GM13976 (cell line): ENCODE data around the gene PTPRQ.
A peak's percentile ranks its signal among the peaks of the same experiment; 100 is the strongest.

Source experiments
- DNase-seq: peaks from one replicate; pipeline ENCODE4 v3.0.0; 2012; ENCODE audit warnings: low spot score
- in situ Hi-C: fragments of 300-500 bp; cut with MboI; formaldehyde crosslinking; loops from one replicate; pipeline ENCODE4 v1.12.0; 2022; ENCODE audit warnings: low sequenced_read_pairs, mixed read lengths, inconsistent platforms; ENCODE audit not compliant: unreplicated experiment
- TF ChIP-seq, protein P1 (sequence below): IDR thresholded peaks from 2 replicates; pipeline ENCODE4 v1.5.1; 2012; ENCODE audit warnings: borderline replicate concordance, mild to moderate bottlenecking; ENCODE audit not compliant: insufficient read depth; ENCODE audit errors: extremely low read depth, missing control alignments, control extremely low read depth

PTPRQ gene

GRCh38 chr12:80709811-80710726 lies 266.0 kb downstream of the PTPRQ start:
- TF ChIP-seq, protein P1, sequence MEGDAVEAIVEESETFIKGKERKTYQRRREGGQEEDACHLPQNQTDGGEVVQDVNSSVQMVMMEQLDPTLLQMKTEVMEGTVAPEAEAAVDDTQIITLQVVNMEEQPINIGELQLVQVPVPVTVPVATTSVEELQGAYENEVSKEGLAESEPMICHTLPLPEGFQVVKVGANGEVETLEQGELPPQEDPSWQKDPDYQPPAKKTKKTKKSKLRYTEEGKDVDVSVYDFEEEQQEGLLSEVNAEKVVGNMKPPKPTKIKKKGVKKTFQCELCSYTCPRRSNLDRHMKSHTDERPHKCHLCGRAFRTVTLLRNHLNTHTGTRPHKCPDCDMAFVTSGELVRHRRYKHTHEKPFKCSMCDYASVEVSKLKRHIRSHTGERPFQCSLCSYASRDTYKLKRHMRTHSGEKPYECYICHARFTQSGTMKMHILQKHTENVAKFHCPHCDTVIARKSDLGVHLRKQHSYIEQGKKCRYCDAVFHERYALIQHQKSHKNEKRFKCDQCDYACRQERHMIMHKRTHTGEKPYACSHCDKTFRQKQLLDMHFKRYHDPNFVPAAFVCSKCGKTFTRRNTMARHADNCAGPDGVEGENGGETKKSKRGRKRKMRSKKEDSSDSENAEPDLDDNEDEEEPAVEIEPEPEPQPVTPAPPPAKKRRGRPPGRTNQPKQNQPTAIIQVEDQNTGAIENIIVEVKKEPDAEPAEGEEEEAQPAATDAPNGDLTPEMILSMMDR: peak; percentile 56
- DNase-seq: peak; percentile 44
- in situ Hi-C loops: no loop called here

- TF ChIP-seq, protein P1: no peak
- DNase-seq: no peak
- in situ Hi-C loops: no loop called here
These were observed 266.9 kb downstream of the PTPRQ start for GRCh38 chr12:80710727-80711449.

DNA sequence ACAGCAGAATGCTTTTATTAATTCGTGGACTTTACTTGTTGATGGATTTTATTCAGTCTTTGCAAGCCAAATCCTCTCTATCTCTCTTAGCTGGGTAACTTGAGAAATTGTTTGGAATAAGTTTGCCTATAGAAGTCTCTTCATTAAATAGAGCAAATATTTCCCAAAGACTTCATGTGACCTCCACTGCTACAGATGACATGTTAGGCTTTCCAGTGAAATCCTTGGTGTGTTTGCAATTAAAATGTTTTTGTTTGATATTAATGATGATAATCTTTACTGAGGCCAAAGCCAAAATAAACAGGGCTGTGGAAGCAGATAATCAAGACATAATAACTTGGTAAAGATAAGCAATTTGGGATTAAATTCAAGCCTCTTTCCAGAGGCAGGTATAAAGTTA lies 267.8 kb downstream of the PTPRQ start:
- no peak for DNase-seq
- TF ChIP-seq, protein P1: no peak
- in situ Hi-C loops: no loop called here

DNA sequence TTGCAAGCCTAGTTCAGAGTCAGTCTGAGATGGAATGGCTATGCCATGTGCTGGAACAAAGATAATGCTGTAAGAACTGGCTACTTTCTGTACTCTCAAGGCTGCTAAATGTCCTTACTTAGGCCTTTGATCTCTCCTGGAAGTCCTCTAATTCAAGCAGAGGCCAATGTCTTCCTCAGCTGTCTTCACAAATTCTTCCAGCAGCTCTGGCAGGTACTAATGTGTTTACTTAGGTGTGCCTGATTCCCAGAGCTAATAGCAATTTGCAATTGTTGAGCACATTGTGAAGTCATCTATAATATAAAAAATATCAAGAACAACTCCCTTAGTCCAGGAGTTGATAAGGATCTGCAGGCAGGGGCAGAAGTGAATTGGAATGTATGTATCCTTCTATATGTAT lies 268.8 kb downstream of the PTPRQ start:
- DNase-seq: no peak
- in situ Hi-C loops: no loop called here
- TF ChIP-seq, protein P1: no peak

- DNase-seq: no peak
- in situ Hi-C loops: no loop called here
- TF ChIP-seq, protein P1: no peak
These were observed 269.4 kb downstream of the PTPRQ start for GRCh38 chr12:80713419-80713818.

GRCh38 chr12:80714055-80714454 lies 270.0 kb downstream of the PTPRQ start:
- TF ChIP-seq, protein P1: no peak
- in situ Hi-C loops: no loop called here
- no peak for DNase-seq
